Peyer's patch (tissue), 4 donors: ENCODE results near the gene MSH5.

ENCODE experiments used
- POLR2A ChIP-seq, 2 donors: fragments of 450-650 bp; IDR thresholded peaks; one replicate each; pipeline ENCODE4 v1.5.1; 2017; ENCODE audit warnings: antibody characterized with exemption in 2 of 2, mild to moderate bottlenecking in 2 of 2, moderate library complexity in 2 of 2
- TF ChIP-seq, protein P1 (sequence below), 6 experiments: fragments of 450-650 bp in 4 of 6; fragments of 200-600 bp in 2 of 6; sonication (generic) in 1 of 6; IDR thresholded peaks; one replicate each; pipeline ENCODE4 v1.5.1; 2017 to 2019; ENCODE audit warnings: antibody characterized with exemption in 6 of 6, mild to moderate bottlenecking in 3 of 6, moderate library complexity in 1 of 6

DNA sequence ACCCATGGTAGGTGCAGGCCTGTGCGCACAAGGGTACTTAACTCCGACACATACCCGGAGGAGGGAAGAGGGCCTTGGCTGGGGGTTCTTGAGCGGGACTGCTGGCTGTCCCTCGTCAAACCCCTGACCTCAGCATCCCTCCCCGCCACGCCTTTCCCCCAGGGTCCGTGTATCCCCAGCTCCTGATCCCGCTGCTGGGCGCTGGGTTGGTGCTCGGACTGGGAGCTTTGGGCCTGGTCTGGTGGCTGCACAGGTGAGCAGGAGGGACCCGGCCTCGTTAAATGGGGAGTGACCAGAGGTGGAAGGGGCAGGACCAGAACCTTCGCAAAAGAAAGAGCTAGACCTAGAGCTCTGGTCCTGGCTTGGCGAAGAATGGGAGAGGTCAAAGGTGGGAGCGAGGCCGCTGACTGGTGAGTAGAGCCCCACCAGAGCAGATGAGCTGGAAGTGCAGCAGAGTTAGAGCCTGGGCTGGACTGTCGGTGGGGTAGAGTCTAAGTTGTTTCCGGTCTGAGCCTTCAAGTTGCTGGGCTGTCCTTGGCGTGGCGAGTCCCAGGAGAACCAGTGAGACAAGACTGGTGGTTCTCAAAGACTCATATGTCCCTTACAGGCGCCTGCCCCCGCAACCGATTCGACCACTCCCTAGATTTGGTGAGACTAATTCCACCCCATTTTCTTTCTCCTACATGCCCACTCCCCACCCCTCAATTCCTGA lies 15.7 kb upstream of the MSH5 start:
- TF ChIP-seq POLR2A (IDR thresholded peaks at IDR 0.05), result no peak
- TF ChIP-seq, protein P1, sequence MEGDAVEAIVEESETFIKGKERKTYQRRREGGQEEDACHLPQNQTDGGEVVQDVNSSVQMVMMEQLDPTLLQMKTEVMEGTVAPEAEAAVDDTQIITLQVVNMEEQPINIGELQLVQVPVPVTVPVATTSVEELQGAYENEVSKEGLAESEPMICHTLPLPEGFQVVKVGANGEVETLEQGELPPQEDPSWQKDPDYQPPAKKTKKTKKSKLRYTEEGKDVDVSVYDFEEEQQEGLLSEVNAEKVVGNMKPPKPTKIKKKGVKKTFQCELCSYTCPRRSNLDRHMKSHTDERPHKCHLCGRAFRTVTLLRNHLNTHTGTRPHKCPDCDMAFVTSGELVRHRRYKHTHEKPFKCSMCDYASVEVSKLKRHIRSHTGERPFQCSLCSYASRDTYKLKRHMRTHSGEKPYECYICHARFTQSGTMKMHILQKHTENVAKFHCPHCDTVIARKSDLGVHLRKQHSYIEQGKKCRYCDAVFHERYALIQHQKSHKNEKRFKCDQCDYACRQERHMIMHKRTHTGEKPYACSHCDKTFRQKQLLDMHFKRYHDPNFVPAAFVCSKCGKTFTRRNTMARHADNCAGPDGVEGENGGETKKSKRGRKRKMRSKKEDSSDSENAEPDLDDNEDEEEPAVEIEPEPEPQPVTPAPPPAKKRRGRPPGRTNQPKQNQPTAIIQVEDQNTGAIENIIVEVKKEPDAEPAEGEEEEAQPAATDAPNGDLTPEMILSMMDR (IDR thresholded peaks at IDR 0.05), result no peak
